ENCODE data around the gene VSIG1.

DNA sequence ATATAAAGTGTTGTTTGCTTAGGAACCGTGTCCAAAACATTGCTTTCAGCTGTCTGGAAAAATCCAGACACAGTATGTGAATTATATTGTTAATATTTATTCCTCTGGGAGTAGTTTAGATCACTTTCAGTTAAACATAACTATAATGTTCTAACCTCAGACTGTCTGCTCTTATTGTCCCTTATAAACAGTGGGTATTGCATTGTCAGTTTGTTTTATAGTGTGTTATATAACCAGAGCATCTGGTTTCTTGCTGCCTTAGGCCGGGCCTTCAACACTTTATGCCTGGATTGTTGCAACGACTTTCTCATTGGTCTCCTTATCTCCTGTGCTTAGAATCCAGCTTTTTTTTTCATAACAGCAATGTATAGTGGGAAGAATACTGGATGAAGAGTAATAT lies 73.1 kb downstream of the VSIG1 start:
- TF ChIP-seq CTCF (IDR thresholded peaks at IDR 0.05) (no peak), POLR2A (IDR thresholded peaks at IDR 0.05) (no peak)
